GM19023 (cell line): ENCODE measurements around the gene OPTN.
"Not testable (repeated sequence)": the region's sequence is repeated elsewhere in the genome, so short reads cannot be mapped to it uniquely, and the experiment has no call there.

Experiments used
- ATAC-seq: cut with Tn5 transposase; IDR thresholded peaks from one replicate; pipeline ENCODE4 v1.9.1; 2021; ENCODE audit warnings: mild to moderate bottlenecking, moderate library complexity; ENCODE audit not compliant: unreplicated experiment

Gene OPTN

DNA sequence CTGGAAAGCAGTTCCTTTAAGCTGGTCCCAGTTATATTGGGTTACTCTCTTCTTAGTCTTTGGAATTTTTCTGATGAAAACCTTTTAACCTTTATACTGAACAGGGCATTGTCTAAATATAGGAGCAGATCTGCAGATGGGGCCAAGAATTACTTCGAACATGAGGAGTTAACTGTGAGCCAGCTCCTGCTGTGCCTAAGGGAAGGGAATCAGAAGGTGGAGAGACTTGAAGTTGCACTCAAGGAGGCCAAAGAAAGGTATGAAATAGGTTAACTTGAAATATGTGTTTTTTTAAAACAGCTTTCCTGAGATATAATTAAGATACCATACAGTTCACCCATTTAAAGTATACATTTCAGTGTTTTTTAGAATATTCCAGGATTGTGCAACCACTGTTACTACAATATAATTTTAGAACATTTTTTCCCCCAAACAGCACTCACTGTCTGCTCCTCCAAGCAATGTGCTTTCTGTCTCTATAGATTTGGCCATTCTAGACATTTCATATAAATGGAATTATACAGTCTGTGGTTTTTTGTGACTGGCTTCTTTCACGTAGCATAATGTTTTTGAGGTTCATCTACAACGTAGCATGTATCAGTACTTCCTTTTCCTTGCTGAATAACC, 18.9 kb downstream of the OPTN start:
- no peak for ATAC-seq

DNA sequence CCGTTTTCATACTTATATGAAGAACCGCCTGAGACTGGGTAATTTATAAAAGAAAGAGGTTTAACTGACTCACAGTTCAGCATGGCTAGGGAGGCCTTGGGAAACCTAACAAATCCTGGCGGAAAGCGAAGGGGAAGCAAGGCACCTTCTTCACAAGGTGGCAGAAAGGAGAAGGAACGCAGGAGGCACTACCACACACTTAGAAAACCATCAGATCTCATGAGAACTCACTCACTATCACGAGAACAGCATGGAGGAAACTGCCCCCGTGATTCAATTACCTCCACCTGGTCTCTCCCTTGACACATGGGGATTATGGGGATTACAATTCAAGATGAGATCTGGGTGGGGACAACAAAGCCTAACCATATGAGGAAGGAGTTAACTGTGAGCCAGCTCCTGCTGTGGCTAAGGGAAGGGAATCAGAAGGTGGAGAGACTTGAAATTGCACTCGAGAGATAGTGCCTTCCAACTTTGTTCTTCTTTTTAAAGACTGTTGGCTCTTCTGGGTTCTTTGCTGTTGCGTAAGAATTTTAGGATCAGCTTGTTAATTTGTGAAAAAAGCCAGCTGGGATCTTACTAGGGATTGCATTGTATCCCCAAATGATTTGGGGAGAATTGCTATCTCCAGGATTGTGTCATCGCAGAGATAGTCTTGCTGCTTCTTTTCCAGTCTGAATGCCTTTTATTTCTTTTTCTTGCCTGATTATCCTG, 21.0 kb downstream of the OPTN start:
- no peak for ATAC-seq

DNA sequence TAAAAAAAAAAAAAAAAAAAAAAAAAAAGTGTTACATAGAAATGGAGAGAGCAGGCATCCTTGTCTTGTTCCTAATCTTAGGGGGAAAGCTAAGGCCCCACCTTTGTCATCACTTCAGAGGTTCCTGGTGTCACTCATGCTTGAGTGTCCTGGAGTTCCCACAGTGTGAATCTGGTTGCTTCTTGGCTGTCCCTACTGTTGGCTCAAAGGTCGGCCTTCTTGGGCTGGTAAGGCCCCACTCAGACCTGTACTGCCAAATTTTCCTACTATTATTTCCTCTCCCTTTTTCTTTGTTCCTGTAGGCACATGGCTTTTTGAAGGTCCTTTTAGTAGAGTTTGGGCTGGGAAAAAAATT, 21.5 kb downstream of the OPTN start:
- no peak for ATAC-seq

GRCh38 chr10:13136651-13137050, 36.7 kb downstream of the OPTN start:
- no peak for ATAC-seq

- ATAC-seq: no peak
Measured at GRCh38 chr10:13139150-13139549, 39.2 kb downstream of the OPTN start.

GRCh38 chr10:13139676-13140075, 39.7 kb downstream of the OPTN start:
- ATAC-seq: no peak

DNA sequence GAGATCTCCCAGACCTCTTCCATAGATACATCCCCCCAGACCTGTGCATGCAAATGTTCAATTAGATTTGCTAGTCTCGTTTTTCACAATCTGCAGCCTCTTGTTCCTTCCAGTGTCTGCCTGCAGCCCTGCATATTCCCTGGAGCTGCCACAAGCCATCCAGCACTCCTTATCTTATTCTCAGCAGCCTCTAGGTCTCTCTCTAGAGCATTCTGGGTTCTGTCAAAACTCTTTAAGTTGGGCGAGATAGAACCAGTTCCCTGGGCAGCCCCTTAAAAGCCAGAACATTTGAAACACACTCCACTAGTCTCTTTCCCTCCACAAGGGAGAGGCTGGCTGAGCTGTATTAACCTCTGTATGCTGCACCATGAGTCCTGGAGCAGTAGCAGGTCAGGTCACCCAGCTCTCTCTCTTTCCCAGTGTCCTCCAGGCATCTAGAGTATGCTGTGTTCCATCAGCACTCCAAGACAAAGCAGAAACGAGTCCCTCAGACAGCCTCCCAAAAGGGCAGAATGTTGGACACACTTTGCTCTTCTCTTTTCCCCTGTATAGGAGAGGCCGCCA, 40.7 kb downstream of the OPTN start:
- no peak for ATAC-seq

GRCh38 chr10:13143766-13144165, 43.8 kb downstream of the OPTN start:
- no peak for ATAC-seq

DNA sequence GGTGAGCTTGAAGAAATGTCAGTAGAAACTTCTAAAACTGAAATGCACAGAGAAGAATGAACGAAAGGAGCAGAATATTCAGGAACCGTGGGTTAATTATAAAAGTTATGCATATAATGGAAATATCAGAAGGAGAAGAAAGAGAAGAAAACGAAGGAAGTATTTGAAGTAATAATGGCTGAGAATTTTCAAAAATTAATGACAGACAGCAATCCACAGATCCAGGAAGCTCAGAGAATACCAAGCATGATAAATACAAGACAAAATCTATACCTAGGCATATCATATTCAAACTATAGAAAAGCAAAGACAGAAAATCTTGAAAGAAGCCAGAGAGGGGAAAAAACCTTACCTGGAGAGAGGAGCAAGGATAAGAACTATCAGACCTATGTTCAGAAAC, 44.9 kb downstream of the OPTN start:
- ATAC-seq: no peak

DNA sequence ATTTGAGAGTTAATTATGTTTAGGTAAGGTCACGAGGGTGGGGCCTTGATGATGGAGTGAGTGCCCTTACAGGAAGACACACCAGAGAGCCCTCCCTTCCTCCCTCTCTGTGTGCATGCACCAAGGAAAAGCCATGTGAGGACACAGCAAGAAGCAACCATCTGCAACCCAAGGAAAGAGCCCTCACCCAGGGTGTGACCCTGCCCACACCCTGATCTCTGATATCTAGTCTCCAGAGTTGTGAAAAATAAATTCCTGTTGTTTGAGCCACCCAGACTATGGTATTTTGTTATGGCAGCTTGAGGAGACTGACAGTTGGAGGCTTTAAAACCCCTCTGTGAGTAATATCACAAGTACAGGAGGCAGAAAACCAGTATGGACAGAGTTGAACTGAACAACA, 46.4 kb downstream of the OPTN start:
- no peak for ATAC-seq

DNA sequence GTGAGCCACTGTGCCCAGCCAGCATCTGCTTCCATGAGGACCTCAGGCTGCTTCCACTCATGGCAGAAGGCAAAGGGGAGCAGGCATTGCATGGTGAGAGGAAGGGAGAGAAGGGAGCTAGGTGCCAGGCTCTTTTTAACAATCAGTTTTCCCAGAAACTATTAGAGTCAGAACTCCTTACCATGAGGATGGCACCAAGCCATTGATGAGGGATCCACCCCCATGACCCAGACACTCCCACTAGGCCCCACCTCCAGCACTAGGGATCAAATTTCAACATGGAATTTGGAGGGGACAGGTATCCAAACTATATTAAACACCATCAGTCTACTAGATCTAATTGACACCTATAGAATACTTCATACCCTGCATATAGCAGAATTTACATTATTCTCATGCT, 47.2 kb downstream of the OPTN start:
- ATAC-seq: no peak

DNA sequence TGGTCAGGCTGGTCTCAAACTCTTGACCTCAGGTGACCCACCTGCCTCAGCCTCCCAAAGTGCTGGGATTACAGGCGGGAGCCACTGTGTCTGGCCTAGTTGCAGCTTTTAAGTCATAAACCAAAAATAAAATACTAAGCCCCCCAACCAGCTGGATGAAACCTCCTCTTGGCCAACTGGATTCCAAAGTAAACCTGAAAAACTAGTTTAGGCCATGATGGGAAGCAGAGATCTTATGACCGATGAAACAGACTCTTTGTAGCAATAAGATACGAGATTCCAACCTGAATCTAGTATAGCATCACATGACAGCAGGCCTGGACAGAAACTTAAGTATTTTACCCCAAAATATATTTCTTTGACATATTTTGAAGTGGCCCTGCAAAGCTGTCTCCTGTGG, 52.3 kb downstream of the OPTN start:
- no peak for ATAC-seq

DNA sequence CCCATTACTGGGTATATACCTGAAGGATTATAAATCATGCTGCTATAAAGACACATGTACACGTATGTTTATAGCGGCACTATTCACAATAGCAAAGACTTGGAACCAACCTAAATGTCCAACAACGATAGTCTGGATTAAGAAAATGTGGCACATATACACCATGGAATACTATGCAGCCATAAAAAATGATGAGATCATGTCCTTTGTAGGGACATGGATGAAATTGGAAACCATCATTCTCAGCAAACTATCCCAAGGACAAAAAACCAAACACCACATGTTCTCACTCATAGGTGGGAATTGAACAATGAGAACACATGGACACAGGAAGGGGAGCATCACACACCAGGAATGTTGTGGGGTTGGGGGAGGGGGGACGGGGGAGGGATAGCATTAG, 55.9 kb downstream of the OPTN start:
- not testable (repeated sequence) for ATAC-seq

DNA sequence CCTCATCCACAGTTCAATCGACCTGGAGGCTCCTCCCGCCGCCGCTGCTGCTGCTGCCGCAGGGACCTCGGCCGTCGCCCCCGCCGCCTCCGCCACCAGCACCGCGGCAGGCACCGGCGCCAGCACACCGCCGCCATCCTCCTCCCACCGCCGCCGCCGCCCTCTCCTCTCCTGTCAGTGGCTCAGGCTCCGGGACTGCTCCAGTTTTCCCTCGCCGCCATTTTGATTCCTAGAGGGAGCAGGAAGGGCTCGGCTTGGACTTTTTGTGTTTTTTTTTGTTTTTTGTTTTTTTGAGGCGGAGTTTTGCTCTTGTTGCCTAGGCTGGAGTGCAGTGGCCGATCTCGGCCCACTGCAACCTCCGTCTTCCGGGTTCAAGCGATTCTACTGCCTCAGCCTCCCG, 58.4 kb downstream of the OPTN start:
- no peak for ATAC-seq

DNA sequence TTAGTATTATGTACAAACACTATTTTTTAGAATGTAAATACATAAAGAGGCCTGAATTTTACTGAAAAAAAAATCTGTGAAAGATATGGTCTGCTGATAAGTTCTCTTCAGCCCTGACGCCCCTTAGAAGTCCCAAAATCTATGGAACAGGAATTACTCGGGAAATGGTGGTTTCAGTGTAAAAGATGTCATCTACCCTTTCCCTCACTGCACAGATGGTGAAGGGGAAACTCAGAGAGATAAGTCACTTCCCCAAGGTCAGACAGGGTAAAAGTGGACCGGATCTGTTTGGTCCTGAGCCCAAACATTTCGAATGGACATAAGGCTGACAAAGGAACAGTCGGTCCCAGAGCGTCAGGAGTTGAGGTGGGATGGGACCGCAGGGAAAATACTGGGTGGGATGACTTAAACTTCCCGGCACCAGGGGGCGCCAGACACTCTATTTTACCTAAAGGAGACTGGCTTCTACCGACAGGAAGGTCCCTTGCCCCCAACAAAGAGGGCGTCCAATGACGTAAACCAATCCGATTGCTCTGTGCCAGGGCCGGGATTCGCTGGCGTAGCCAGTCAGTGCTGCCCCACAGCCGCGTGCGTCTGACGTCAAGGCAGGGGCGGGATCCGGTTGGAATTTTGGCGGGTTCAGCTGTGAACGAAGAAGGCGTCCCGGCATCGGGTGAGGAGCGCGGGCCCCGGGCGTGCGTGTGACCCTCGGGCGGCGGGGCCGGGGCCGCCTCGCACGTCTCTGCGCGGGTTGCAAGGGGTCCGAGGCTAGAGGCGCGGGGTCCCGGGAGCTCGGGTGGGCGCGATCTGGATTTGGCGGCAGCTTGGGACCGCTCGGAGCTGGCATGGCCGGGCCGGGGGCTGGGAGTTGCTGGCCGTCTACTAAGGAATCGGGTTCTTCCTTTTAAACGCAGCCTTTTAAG, 61.2 kb downstream of the OPTN start, which contains the start of gene MCM10:
TSS of gene MCM10 (plus strand) at position 625 of the 923 bp plus-strand sequence. CDS start 2,645 bp downstream, outside the sequence.
- ATAC-seq: peak; percentile 100

GRCh38 chr10:13161857-13162271, 61.9 kb downstream of the OPTN start:
- ATAC-seq: no peak

DNA sequence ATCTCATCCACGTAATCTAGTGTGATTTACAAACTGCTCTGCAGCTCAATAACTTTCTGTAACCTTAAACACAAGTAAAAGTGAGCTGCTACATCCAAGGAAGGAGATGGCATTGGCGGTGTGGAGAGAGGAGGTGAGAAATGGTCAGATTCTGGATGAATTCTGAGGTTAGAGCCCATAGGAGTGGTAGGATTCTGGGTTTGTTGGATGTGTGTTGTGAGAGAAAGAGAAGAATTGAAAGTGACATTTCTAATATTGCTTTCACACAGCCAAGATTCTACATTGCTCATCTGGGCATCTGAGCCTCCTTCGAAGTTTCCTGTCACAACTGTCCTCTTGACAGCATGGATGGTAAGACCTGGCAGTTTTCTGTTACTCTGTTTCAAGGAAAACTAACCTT, 63.9 kb downstream of the OPTN start:
- no peak for ATAC-seq

DNA sequence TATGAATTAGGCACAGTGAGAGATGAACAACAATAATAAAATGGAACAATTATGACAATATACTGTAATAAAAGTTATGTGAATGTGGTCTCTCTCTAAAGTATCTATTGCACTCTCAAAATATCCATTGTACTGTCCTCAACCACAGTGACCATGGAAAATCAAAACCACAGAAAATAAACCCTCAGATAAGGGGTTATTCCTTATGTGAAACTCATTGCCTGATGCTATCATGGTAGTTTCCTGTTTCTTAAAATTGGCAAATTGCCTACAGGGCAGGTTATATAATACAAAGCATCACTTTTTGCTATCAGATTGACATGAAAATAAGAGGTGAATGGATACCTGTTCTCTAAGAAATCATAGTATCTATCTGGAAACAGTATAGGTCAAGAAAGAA, 65.2 kb downstream of the OPTN start:
- no peak for ATAC-seq

- no peak for ATAC-seq
Measured at GRCh38 chr10:13167568-13167967, 67.6 kb downstream of the OPTN start.

DNA sequence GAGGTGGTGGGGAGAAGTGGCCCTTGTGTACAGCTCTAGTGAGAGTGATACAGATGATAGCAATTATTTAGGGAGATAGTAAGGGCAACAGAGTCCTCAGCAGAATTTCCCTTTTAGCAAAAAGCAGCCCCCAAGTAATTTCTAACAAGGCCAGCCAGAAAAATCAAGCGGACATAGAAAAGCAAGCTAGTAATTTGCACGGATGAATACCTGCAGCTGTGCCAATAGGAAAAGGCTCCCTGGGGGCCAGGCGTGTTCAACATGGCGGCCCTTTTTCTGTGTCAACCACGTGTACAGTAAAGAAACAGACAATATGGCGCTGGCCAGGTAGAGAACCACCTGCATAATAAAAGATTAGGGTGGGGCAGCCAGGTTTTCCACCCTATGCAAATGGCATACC, 68.8 kb downstream of the OPTN start:
- ATAC-seq: no peak

DNA sequence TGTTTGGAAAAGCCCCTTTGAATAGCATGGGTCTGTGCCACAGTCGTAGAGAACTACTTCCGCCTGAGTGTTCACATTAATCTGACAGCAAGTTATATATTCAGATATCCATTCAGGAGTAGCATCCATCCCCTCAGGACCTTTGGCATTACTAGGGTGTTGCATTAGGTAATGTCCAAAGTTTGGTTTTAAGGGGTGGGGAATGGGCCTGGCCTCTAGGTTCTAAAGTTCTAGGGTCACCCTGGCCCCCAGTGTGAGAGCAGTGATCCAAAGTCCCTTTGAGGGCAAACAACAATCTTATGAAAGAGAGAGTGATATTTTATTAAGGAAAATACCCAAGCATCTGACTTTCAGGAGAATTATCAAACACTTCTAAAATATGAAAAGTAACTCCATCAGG, 73.7 kb downstream of the OPTN start:
- no peak for ATAC-seq
